Bronchial epithelial cell (primary cell): ENCODE data around the gene KRTAP20-4. TPM values are rescaled to one million over a fixed set of nuclear protein-coding genes. Genes with fewer than 3 reads are reported as not detected.

Source experiments
- DNase-seq: peaks from one replicate; pipeline ENCODE4 v3.0.0-alpha.2; 2010; ENCODE audit warnings: low read depth
- FAIRE-seq: peaks from 2 replicates; lab custom pipeline; 2011; peaks lifted over from hg19 to GRCh38; lab: Jason Lieb, UNC
- H3K27me3 ChIP-seq: 2 replicates; pipeline ENCODE4 v1.5.1; 2011; ENCODE audit warnings: low read length; ENCODE audit not compliant: control insufficient read depth, insufficient read depth
- H3K36me3 ChIP-seq: 2 replicates; pipeline ENCODE4 v1.5.1; 2011; ENCODE audit warnings: low read length; ENCODE audit not compliant: control insufficient read depth, insufficient read depth
- H3K4me3 ChIP-seq: 2 replicates; pipeline ENCODE4 v1.5.1; 2011; ENCODE audit warnings: mild to moderate bottlenecking, low read depth, low read length, control low read depth
- total RNA-seq: library from RNA; depleted of rRNA; stranded (reverse); fragments of >200 nt; gene quantifications from 2 replicates; pipeline ENCODE4 v1.2.1, GENCODE V29; 2014
- TF ChIP-seq, protein P1 (sequence below): IDR thresholded peaks from 2 replicates; pipeline ENCODE4 v1.5.1; 2011; ENCODE audit warnings: mild to moderate bottlenecking, moderate library complexity, low read length, control low read depth, inconsistent platforms; ENCODE audit not compliant: insufficient read depth, severe bottlenecking

KRTAP20-4 gene
- total RNA-seq, 1 donor from 2014 or later = not detected

DNA sequence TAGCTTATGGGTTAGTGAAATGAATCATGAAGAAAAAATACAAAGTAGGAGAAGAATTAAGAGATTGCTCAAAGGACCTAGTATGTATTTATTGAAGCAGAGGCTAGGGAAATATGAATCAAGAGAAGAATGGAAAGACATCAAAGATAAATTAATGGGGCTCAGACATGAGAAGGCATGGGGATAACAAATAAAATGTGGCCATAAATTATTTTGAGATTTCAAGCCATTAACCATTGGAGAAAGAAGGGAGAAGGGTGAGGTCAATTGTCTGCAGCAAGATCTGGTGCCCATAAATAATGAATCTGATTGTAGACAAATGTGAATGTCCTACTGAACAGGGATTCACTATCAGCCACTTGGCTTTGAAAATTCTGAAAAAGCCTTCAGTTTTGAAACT is 32.5 kb downstream of the KRTAP20-4 start:
- H3K36me3 ChIP-seq = no peaks in the 10 kb centered on the region
- no peaks in the 10 kb centered on the region for H3K27me3 ChIP-seq
- TF ChIP-seq, protein P1, sequence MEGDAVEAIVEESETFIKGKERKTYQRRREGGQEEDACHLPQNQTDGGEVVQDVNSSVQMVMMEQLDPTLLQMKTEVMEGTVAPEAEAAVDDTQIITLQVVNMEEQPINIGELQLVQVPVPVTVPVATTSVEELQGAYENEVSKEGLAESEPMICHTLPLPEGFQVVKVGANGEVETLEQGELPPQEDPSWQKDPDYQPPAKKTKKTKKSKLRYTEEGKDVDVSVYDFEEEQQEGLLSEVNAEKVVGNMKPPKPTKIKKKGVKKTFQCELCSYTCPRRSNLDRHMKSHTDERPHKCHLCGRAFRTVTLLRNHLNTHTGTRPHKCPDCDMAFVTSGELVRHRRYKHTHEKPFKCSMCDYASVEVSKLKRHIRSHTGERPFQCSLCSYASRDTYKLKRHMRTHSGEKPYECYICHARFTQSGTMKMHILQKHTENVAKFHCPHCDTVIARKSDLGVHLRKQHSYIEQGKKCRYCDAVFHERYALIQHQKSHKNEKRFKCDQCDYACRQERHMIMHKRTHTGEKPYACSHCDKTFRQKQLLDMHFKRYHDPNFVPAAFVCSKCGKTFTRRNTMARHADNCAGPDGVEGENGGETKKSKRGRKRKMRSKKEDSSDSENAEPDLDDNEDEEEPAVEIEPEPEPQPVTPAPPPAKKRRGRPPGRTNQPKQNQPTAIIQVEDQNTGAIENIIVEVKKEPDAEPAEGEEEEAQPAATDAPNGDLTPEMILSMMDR = no peak
- no peak overlapping the region for H3K4me3 ChIP-seq
- no peak for DNase-seq
- FAIRE-seq = no peak

DNA sequence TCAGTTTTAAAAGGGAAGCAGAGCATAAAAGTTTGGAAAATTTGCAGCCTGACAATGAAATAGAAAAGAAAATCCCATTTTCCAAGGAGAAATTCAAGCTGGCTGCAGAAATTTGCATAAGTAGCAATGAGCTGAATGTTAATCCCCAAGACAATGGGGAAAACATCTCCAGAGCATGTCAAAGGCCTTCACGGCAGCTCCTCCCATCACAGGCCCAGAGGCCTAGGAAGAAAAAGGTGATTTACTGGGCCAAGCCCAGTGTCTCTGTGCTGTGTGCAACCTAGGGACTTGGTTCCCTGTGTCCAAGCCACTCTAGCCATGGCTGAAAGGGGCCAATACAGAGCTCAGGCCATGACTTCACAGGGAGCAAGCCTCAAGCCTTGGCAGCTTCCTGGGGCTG is 48.3 kb downstream of the KRTAP20-4 start:
- no peaks in the 10 kb centered on the region for H3K27me3 ChIP-seq
- no peak for FAIRE-seq
- no peak overlapping the region for H3K4me3 ChIP-seq
- H3K36me3 ChIP-seq = no peaks in the 10 kb centered on the region
- TF ChIP-seq, protein P1 = no peak
- no peak for DNase-seq

Other genes with a start within 250 kb of the KRTAP20-4 start
- gene KRTAP13-2, start 248.4 kb upstream of the KRTAP20-4 start, total RNA-seq = not detected in 2 replicates
- gene KRTAP13-1, start 224.6 kb upstream of the KRTAP20-4 start, total RNA-seq = not detected in 2 replicates
- not detected in 2 replicates for gene KRTAP13-3, start 194.7 kb upstream of the KRTAP20-4 start, total RNA-seq
- not detected in 2 replicates for gene KRTAP13-4, start 190.4 kb upstream of the KRTAP20-4 start, total RNA-seq
- not detected in 2 replicates for gene KRTAP15-1, start 180.4 kb upstream of the KRTAP20-4 start, total RNA-seq
- not detected in 2 replicates for gene KRTAP19-1, start 140.3 kb upstream of the KRTAP20-4 start, total RNA-seq
- not detected in 2 replicates for gene KRTAP19-2, start 133.2 kb upstream of the KRTAP20-4 start, total RNA-seq
- not detected in 2 replicates for gene KRTAP19-3, start 128.6 kb upstream of the KRTAP20-4 start, total RNA-seq
- not detected in 2 replicates for gene KRTAP19-4, start 123.5 kb upstream of the KRTAP20-4 start, total RNA-seq
- gene KRTAP19-5, start 118.5 kb upstream of the KRTAP20-4 start, total RNA-seq = not detected in 2 replicates
- not detected in 2 replicates for gene KRTAP19-6, start 78.8 kb upstream of the KRTAP20-4 start, total RNA-seq
- not detected in 2 replicates for gene KRTAP19-7, start 59.3 kb upstream of the KRTAP20-4 start, total RNA-seq
- gene KRTAP22-2, start 30.2 kb upstream of the KRTAP20-4 start, total RNA-seq = not detected in 2 replicates
- not detected in 2 replicates for gene KRTAP6-3, start 28.2 kb upstream of the KRTAP20-4 start, total RNA-seq
- not detected in 2 replicates for gene KRTAP6-2, start 21.7 kb upstream of the KRTAP20-4 start, total RNA-seq
- not detected in 2 replicates for gene KRTAP22-1, start 19.5 kb upstream of the KRTAP20-4 start, total RNA-seq
- gene KRTAP6-1, start 6.7 kb upstream of the KRTAP20-4 start, total RNA-seq = not detected in 2 replicates
- not detected in 2 replicates for gene KRTAP20-1, start 4.2 kb upstream of the KRTAP20-4 start, total RNA-seq
- gene KRTAP20-2, start 14.6 kb downstream of the KRTAP20-4 start, total RNA-seq = not detected in 2 replicates
- not detected in 2 replicates for gene KRTAP20-3, start 22.2 kb downstream of the KRTAP20-4 start, total RNA-seq
- gene KRTAP21-3, start 98.2 kb downstream of the KRTAP20-4 start, total RNA-seq = not detected in 2 replicates
- gene KRTAP21-2, start 126.6 kb downstream of the KRTAP20-4 start, total RNA-seq = not detected in 2 replicates
- gene KRTAP21-1, start 134.8 kb downstream of the KRTAP20-4 start, total RNA-seq = not detected in 2 replicates
- not detected in 2 replicates for gene KRTAP8-1, start 192.6 kb downstream of the KRTAP20-4 start, total RNA-seq
- not detected in 2 replicates for gene KRTAP7-1, start 209.1 kb downstream of the KRTAP20-4 start, total RNA-seq